Jurkat, Clone E6-1 (cell line): ENCODE results near the gene ATRIP. TPM values are rescaled to one million over a fixed set of nuclear protein-coding genes. Genes with fewer than 3 reads are reported as not detected.
"Not testable (repeated sequence)": the region's sequence is repeated elsewhere in the genome, so short reads cannot be mapped to it uniquely, and the experiment has no call there.

Experiments
- DNase-seq: peaks from one replicate; pipeline ENCODE4 v3.0.0-alpha.2; 2011; ENCODE audit warnings: low read depth, low spot score
- H3K4me3 ChIP-seq: 2 replicates; pipeline ENCODE4 v1.5.1; 2011; ENCODE audit warnings: mild to moderate bottlenecking, low read length, control low read depth, moderate library complexity
- polyA plus RNA-seq: library from polyadenylated mRNA; unstranded; fragments of >200 nt; gene quantifications from one replicate; pipeline ENCODE4 v1.2.1, GENCODE V29; 2012; ENCODE audit warnings: missing spikeins; ENCODE audit not compliant: insufficient read length, insufficient read depth

The ATRIP gene
- 17.5 TPM for polyA plus RNA-seq

DNA sequence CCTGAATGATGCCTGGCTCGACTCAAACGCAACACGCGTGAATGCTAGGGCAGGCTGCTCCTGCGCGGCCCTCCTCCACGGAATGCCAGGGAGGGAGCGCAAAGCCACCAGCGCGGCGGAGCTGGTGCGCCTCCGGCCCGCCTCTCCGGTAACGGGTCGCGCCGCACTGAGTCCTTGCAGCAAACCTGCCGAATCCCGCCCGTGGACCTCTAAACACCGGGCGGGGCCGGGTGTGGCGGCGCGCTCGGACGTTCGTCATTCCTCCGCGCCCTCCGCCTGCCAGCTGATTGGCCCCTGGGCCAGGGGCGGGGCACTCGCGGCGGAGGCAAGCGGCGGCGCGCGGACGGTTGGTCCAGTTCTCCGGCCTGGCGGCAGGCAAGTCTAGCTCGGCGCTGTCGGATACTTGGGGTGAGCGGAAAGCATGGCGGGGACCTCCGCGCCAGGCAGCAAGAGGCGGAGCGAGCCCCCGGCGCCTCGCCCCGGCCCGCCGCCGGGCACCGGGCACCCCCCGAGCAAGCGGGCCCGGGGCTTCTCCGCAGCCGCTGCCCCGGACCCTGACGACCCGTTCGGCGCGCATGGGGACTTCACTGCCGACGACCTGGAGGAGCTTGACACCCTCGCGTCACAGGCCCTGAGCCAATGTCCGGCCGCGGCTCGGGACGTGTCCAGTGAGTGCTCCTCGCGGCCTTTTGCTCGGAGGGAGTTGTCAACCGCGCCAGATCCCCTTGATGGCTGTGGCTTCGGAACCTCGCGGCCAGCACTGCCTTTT is at the start of gene ATRIP:
ATRIP (plus strand) TSS at position 313 of the 769 bp plus-strand sequence; CDS start at position 422, 109 bp downstream.
- H3K4me3 ChIP-seq, result peak within 1 kb of the TSS; percentile 92
- peak; percentile 51 for DNase-seq

DNA sequence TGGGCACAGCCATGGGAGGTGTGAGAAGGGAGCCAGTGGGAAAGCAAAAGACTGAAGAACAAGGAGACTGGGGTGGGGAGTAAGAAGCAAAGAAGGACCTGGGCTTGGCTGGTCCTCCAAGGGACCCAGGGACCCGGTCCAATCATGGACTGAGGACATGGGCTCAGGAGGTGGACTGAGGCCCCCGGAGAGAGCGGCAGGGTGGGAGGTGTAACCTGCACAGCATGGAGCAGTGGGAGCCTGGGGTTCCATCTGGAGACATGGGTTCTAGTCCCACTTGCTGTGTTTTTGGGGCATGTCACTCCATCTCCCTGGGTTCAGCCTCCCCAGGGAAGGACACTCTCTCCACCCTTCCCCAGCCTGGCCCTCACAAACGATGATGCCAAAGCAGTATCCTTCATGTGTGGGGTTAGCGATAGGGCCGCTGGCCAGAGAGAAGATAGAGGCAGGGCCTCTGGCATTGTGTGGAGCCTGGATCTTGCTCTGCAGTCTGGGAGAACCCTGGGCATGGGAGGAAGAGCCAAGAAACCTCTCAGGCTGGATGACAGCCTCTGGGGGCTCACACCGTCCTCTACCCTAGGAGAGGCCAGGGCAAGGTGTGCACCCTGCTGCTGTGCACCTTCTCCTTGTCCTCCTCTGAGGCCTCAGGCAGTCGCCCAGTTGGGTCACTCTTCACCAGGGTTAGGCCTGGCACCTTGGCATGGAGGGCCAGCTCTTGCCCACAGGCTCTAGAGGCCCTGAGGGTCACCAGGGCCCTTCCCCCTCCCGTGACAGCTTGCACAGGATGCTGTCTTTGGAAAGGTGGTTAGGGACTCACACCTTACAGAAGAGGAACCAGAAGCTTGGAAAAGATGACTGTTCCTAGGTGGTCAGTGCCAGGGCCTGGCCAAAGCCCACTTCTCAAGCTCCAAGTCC is 48.5 kb upstream of the ATRIP start:
- no peak for DNase-seq
- H3K4me3 ChIP-seq, result no peak overlapping the region

DNA sequence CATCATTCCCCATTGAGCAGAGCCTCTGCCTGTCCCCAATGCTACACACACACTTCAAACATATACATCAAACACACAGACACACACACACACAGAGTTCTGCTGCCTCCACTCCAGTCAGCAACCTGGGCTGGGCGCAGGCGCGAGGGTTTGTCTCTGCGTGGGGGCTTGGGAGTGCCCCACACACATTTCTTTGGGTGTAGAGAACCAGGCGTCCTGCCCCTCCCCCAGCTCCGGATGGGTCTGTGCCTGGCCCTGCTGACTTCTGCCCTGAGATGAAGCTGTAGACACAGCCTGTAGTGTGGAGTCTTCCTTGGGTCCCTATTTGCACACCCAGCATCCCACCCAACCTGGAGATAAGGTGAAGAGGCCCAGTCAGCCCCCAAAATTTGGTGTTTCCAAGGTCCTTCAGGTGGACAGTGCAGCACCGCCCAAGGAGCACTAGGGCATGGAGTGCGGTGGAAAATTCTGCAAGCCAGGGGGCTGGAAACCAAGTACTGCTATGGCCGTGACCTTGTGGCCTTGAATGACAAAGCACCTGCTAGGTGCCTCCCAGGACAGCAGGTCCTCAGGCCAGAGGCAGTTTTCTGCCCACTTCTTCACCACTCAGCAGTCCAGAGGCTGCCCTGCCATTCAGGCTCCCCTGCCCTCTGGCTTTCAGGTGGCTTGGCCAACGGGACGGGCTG is 47.7 kb upstream of the ATRIP start:
- DNase-seq, result no peak

DNA sequence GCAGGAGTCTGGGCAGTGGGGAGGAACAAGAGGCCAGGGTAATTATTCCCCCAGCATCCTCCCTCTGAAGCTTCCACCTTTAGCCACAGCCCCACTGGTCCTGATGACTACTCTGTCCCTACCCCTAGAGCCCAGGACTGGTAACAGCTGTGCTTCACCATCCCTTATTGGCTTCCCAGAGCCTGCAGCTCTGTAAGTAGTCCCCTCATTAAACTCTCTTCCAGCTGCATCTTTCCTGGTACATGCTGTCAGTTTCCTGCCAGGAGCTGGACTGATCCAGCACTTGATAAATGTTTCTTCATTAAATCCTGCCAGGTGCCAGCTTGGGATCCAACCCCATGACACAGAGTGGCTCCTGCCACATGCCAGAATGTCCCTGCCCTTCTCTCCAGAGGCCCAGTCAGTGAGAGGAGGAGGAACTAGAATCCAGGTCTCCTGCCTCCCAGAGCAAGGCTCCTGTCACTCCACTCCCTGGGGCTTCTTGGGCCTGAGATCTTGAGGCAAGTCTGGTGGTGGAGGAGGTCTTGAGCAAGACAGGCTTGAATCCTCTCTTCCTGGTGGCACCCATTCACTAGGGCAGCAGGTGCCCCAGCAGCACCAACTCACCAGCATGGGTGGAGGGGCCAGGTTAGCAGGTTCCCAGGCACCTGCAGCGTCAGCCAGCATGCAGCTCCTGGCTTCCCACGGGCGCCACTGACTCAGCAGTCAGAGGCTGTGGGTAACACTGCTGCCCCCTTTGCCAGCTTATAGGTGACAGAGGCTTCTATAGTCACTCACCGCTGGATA is 47.0 kb upstream of the ATRIP start:
- H3K4me3 ChIP-seq, result no peak overlapping the region
- no peak for DNase-seq

More for the DNA sequence above, 47.7 kb upstream of the ATRIP start:
- no peak overlapping the region for H3K4me3 ChIP-seq

DNA sequence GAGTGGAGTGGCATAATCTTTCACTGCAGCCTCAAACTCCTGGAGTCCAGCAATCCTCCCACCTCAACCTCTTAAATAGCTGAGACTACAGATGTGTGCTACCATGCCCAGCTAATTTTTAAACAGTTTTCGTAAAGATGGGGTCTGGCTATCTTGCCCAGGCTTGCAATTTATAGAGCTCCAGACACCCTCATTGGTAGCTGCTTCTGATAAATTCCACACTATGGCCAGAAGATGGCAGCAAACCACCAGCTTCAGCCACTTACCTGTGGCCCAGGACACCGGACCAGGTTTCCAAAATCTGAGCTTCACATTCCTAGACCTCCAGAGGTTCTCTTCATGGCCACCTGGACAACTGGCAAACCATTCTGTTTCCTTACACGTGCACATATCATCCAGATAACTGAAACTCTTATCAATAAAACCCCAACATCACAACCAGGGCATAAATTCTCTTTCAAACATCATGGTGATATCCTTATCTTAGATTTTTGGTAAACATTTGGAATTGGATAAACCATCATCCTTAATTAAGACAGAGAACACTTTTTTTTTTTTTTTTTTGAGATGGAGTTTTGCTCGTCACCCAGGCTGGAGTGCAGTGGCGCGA is 45.6 kb upstream of the ATRIP start:
- DNase-seq, result peak; percentile 49
- H3K4me3 ChIP-seq, result no peak overlapping the region

DNA sequence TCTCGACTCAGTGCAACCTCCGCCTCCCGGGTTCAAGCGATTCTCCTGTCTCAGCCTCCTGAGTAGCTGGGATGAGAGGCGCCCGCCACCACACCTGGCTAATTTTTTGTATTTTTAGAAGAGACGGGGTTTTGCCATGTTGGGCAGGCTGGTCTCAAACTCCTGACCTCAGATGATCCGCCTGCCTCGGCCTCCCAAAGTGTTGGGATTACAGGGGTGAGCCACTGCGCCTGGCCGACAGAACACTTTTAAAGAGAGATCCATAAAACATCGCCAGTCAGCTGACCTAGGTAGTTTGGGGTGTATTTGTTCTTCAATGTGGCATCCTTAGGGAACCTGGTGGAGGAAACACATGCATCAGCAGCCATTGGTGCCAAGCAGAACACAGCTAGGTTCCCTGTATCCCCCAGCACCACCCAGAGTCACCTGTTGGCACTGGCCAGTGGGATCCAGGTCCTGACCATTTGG is 45.1 kb upstream of the ATRIP start:
- not testable (repeated sequence) for DNase-seq, H3K4me3 ChIP-seq

DNA sequence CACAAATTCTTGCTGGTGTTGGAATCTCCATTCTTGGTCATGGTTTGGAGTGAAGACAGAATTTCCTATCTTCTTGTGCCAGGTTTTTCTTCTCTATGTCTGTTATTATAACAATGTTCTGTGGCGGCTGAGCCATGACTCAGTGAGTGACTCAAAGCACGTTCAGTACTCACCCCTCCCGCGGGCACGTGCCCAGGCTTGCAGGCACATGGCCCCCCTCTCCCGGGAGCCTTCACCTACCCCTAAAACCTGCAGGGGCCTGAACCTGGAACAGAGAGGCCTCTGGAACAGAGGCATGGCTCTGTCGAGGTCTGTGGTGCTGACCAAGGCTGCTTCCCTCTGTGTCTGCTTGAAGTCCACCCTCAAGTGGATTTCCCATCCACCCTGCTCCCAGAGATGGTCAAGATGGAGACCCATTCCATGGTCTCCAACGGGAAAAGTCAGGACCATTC is 44.2 kb upstream of the ATRIP start:
- H3K4me3 ChIP-seq, result no peak overlapping the region
- DNase-seq, result no peak

DNA sequence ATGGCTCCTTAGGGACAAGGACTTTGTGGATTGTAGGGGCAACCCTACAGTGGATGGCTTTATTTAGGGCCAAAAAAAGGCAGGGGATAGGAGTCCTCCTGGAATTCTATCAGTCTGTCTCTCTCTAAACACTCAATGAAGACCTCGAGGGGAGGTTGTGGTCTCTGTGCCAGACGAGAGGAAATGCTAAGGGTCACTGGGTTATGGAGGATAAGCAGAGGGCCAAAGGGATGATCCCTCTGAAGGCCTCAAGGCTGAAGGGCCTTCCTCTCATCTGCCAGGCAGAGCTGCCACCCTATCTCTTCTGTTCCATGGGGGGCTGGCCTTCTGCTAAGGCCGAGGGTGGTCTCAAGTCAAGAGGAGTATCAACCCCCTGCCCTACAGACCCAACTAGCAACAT is 43.6 kb upstream of the ATRIP start:
- DNase-seq, result no peak
- H3K4me3 ChIP-seq, result no peak overlapping the region

DNA sequence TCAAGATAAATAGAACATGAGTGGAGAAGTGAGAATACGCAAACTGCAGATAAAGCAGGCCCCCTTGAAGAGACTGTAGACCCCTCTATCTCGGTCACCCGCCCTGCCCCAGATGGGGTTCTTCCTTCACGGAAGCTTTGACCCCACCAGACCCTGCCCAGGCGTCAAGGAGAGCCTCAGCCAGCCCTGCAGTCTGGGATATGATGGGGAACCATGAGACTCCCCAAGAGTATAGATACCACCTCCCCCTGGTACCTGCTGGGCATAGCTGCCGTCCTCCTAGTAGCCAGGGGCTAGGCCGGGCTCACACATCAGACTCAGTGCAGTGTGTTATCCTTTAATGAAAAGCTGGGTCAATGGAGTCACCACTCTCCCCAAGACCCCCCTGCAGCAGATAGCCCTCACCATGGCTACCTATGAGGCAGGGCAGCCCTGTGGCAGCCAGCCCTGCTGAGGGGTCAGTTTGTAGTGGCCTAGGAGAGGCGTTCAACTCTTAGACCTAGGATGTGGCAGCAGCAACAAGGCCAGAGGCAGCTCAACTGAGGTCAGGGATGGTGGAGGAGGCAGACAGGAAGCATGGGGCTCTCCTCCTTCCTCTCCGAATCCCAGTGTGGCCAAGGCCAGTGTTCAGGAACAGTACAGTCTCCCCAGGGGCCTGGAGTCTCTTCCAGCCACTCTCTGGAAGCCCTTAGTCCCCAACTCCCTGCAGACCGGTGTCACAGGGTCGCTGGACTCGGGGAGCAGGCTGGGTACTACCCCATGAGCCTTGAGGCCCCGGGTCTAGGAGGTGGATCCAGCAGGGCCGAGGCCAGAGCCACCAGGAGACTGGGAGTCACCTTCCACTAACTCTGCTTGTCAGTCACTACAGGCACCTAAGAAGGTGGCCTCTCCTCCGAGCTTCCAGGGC is 42.8 kb upstream of the ATRIP start:
- DNase-seq, result no peak
- no peak overlapping the region for H3K4me3 ChIP-seq

DNA sequence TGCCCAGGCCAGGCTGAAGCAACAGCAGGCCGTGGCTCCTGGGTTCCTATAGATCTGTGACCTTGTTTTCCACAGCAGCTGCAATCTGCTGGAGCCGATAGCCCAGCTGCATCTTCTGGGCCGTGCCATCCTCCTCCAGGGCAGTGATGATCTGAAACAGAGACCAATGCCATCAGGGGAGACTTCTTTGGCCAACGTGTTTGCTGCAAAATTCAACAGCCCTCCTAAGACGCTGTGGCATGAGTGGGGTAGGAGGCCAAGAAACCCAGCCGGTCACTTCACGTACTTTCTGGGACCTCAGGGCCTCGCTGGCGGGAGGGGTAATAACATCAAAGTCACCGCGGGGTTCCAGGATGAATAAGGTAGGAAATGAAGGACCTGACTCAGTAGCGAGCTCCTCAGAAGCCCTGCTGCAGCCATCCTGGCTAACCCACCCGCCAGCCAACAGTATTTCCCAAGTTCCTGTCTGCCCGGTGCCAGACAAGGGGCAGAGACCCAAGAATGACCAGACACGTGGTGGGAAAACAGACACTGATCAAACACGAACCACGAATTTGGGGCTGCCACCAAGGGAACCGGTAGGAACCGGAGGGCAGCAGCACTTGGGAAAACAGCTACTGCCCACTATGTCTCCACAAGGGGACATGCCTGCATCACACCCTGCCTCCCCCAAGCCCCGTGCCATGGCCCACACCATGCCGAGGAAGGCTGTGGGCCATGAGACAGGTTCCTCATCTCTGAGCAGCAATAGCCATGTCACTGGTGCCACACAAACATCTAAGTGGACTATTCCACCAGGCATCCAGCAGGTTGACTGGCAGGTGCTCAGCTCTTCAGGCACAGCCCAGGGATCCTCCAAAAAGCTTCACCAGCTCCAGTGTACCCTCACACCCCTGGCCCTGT is 41.8 kb upstream of the ATRIP start:
- no peak overlapping the region for H3K4me3 ChIP-seq
- DNase-seq, result no peak

DNA sequence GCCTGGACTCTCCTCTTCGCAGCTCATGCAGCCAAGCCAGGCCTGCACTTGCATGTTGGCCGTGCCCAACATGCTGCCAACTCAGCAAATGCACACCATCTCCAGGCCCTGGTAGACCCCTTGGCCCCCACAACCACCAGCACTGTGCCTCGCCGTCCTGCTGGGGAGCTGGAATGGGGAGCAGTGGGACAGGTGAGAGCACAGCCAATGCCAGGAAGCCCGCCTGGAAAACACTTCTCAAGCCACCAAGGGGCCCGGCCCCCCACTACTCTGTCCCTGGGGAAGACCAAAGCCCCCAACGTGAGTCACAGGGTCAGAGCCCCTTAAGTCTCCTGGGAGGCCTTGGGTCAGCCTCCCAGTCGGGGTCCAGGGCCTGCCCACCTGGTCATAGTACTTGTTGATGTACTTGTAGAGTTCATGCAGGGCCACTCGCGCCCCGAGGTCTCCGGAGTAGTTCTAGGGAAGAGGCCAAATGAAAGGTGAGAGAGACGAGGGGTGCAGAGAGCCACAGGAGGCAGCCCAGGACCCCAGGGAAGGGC is 41.1 kb upstream of the ATRIP start:
- DNase-seq, result no peak
- no peak overlapping the region for H3K4me3 ChIP-seq

DNA sequence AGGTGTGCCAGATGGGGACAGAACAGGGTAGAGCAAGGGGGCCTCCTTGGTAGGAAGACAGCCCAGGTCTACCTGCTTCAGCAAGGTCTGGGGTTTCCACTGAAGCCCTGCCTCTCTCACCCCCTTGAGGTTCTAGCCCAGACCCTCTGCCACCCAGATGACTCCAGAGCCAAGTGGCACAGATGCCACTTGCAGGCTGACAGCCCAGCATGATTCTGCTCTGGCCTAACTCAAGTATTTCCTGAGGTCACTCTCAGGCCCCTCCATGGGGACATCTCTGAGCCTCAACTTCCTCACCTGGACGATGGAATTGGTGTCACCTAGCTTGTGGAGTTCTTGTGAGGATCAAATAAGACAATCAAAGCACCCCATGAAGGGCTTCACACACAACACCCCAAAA is 40.6 kb upstream of the ATRIP start:
- no peak overlapping the region for H3K4me3 ChIP-seq
- no peak for DNase-seq

DNA sequence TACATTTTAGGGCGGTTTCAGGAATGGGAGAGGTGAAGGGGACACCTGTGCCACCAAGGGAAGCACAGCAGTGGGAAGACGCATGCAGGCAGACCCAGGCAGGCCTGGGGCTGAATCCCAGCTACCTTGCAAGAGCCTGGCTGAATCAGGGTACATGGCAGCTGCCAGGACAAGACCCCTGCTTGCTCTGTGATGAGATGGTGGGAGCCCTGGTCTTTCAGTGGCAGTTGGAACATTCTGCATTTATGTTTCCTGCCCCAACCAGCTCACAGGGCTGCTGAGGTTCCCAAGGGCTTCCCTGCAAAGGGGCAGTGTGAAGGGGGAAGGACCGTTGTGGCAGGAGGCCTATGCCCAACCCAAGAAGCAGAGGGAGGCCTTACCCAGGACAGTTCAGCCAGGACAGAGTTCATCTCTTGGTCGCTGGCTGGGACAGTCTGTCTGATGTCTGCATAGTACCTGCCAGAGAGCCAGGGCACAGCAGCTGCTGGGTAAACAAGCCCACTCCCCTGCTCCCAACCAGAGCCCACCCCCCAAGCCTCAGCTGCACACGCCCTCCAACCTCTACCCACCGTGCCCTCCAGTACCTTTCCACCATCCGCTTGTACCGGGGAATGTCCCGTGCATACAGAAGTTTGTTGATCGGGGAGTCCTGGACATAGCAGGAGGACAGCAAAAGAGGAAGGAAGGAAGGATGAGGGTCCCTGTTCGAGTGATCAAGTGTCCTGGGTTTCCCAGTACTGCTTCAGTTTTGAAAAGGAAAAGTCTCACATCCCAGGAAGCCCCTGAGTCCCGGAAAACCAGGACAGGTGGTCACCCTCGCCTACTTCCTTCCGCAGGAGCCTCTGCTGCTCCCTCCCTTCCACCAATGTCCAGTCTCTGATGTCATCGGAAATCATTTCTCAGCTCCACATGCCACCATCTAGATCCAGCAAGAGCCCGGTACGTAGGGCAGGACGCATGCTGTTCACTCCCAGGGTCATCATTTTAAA is 39.8 kb upstream of the ATRIP start:
- no peak overlapping the region for H3K4me3 ChIP-seq
- DNase-seq, result no peak

DNA sequence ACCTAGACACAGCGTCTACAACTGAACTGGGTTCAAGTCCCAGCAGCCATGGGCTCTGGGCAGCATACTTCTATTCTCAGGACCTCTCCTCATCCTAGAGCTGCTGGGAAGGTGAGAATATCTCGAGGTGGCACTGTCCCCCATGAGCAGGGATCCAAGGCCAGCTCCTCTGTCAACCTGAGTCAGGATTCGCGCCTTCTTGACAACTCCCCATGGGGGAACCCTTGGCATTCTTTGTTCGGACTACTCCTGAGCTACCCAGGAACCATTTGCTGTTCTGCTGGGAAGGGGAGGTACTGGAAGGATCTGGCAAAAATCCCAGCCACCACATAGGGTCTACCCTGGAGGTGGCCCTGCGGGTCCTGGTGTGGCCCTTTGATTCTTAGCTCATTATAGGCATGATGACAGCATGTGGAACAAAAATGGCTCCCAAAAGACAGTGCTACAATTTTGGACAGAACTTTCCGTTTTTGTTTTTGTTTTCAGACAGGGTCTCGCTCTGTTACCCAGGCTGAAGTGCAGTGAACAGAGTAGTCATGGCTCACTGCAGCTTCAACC is 38.9 kb upstream of the ATRIP start:
- no peak for DNase-seq
- no peak overlapping the region for H3K4me3 ChIP-seq

DNA sequence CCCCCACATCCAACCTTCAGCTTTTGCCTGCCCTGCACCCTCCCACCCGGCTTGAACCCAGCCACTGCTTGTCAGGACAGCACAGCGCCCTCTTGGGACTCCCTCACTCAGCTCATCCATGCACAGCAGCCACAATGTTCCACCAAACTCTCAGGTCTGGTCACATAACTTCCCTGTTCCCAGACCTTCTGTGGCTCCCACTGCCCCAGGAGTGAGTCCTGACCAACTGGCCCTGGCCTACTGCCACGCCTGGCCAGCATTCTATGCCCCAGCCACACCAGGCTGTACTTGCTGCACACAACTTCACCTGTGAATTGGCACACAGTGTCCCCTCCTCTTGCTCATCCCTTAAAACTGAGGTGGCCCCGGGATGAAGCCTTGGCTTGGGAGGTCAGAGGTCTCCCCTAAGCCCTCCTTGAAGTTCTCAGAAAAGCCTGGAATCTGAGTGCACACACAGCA is 37.7 kb upstream of the ATRIP start:
- DNase-seq, result no peak

More for the DNA sequence above, 37.7 kb upstream of the ATRIP start:
- no peak overlapping the region for H3K4me3 ChIP-seq
